GM12872 (cell line): ENCODE measurements around the gene CBL.
A peak's percentile ranks its signal among the peaks of the same experiment; 100 is the strongest.

Experiments
- CTCF ChIP-seq: IDR thresholded peaks from 3 replicates; pipeline ENCODE4 v1.5.1; 2011; ENCODE audit warnings: low read depth, mild to moderate bottlenecking, low read length, moderate library complexity; ENCODE audit not compliant: insufficient read depth

CBL gene

GRCh38 chr11:119167933-119168332 lies 38.2 kb upstream of the CBL start:
- TF ChIP-seq CTCF, result no peak

- peak; percentile 95 for TF ChIP-seq CTCF
Observed at GRCh38 chr11:119168471-119169281, 37.5 kb upstream of the CBL start, which contains the start of gene NLRX1. Gene NLRX1, plus strand, starts transcription at chr11:119168725. Its CDS starts 2,679 bp downstream, at chr11:119171404.

GRCh38 chr11:119169282-119169719 lies 36.8 kb upstream of the CBL start:
- no peak for TF ChIP-seq CTCF

GRCh38 chr11:119172513-119172912 lies 33.6 kb upstream of the CBL start:
- no peak for TF ChIP-seq CTCF

- no peak for TF ChIP-seq CTCF
Observed at GRCh38 chr11:119173453-119173852, 32.7 kb upstream of the CBL start.

- no peak for TF ChIP-seq CTCF
Observed at GRCh38 chr11:119175493-119176077, 30.6 kb upstream of the CBL start.

GRCh38 chr11:119178166-119178680 lies 27.9 kb upstream of the CBL start:
- TF ChIP-seq CTCF, result no peak
